Kidney epithelial cell (primary cell): Measurements from ENCODE around the gene EP400. TPM values are rescaled to one million over a fixed set of nuclear protein-coding genes. Genes with fewer than 3 reads are reported as not detected.

Experiments used
- DNase-seq: peaks from one replicate; pipeline ENCODE4 v3.0.0-alpha.2; 2010; ENCODE audit warnings: low read depth
- H3K27me3 ChIP-seq: 2 replicates; pipeline ENCODE4 v1.6.0; 2011; ENCODE audit warnings: low read length; ENCODE audit not compliant: control insufficient read depth, insufficient read depth
- H3K36me3 ChIP-seq: 2 replicates; pipeline ENCODE4 v1.5.1; 2011; ENCODE audit warnings: low read length; ENCODE audit not compliant: control insufficient read depth, insufficient read depth
- H3K4me3 ChIP-seq: 2 replicates; pipeline ENCODE4 v1.5.1; 2011; ENCODE audit warnings: low read depth, mild to moderate bottlenecking, control low read depth, low read length
- CTCF ChIP-seq: IDR thresholded peaks from 2 replicates; pipeline ENCODE4 v1.5.1; 2011; ENCODE audit warnings: mild to moderate bottlenecking, moderate library complexity, low read length, control low read depth, inconsistent platforms; ENCODE audit not compliant: insufficient read depth, poor library complexity, severe bottlenecking
- total RNA-seq: library from RNA; depleted of rRNA; stranded (reverse); fragments of >200 nt; gene quantifications from 2 replicates; pipeline ENCODE4 v1.2.3, GENCODE V29; 2015

The EP400 gene
- total RNA-seq, 1 donor from 2014 or later: 21.4 TPM

- TF ChIP-seq CTCF: no peak
- no peak overlapping the region for H3K4me3 ChIP-seq
- no peaks in the 10 kb centered on the region for H3K27me3 ChIP-seq
- H3K36me3 ChIP-seq: peaks cover 3% of the 10 kb centered on the region
- no peak for DNase-seq
Observed at GRCh38 chr12:132065609-132066344, 116.0 kb downstream of the EP400 start.

GRCh38 chr12:132066345-132066685, 116.6 kb downstream of the EP400 start:
- Histone ChIP-seq H3K27me3 (no peaks in the 10 kb centered on the region), H3K36me3 (peaks cover 3% of the 10 kb centered on the region), H3K4me3 (no peak overlapping the region)
- no peak for TF ChIP-seq CTCF
- DNase-seq: no peak

- Histone ChIP-seq H3K27me3 (no peaks in the 10 kb centered on the region), H3K4me3 (no peak overlapping the region), H3K36me3 (peaks cover 3% of the 10 kb centered on the region)
- TF ChIP-seq CTCF: no peak
- DNase-seq: no peak
Observed at GRCh38 chr12:132066749-132067148, 117.0 kb downstream of the EP400 start.

GRCh38 chr12:132067182-132067581, 117.4 kb downstream of the EP400 start:
- no peak for TF ChIP-seq CTCF
- DNase-seq: no peak
- no peaks in the 10 kb centered on the region for H3K27me3 ChIP-seq
- no peak overlapping the region for H3K4me3 ChIP-seq
- peaks cover 3% of the 10 kb centered on the region for H3K36me3 ChIP-seq

GRCh38 chr12:132068250-132068649, 118.5 kb downstream of the EP400 start:
- TF ChIP-seq CTCF: no peak
- peaks cover 3% of the 10 kb centered on the region for H3K36me3 ChIP-seq
- no peak overlapping the region for H3K4me3 ChIP-seq
- DNase-seq: no peak
- H3K27me3 ChIP-seq: no peaks in the 10 kb centered on the region
